Common myeloid progenitor, CD34-positive (primary cell): Measurements from ENCODE around the gene DROSHA.

ENCODE experiments used
- CTCF ChIA-PET: fragments of 350-600 bp; sonication (Branson Sonifier 250); formaldehyde crosslinking; loops from one replicate; lab custom pipeline; 2021; ENCODE audit warnings: antibody characterized with exemption; lab: Charles Lee
- POLR2A ChIA-PET: fragments of 350-600 bp; sonication (Branson Sonifier 250); formaldehyde crosslinking; loops from one replicate; lab custom pipeline; 2021; ENCODE audit warnings: antibody characterized with exemption; lab: Charles Lee
- DNase-seq, 3 donors: peaks; one replicate each; pipeline versions ENCODE4 v3.0.0 to v3.0.0-alpha.2; 2013
- H3K27ac ChIP-seq, 2 experiments: 1 replicate in 1 of 2; 2 replicates in 1 of 2; pipeline ENCODE4 v1.7.0; 2013; ENCODE audit warnings: inconsistent platforms in 2 of 2, low read length in 2 of 2, mild to moderate bottlenecking in 2 of 2, low read depth in 1 of 2, moderate library complexity in 1 of 2; ENCODE audit not compliant: severe bottlenecking in 2 of 2, insufficient read depth in 1 of 2, poor library complexity in 1 of 2
- H3K27me3 ChIP-seq, 5 experiments: replicated peaks in 2 of 5; 1 replicate in 3 of 5; 2 replicates in 2 of 5; pipeline versions ENCODE4 v1.6.1 to v1.7.0; 2013; ENCODE audit warnings: low read length in 4 of 5, mild to moderate bottlenecking in 2 of 5, moderate library complexity in 2 of 5, inconsistent platforms in 1 of 5; ENCODE audit not compliant: insufficient read depth in 5 of 5, control insufficient read depth in 4 of 5
- H3K36me3 ChIP-seq, 4 experiments: 1 replicate in 2 of 4; 2 replicates in 2 of 4; pipeline versions ENCODE4 v1.6.1 to v1.7.0; 2013; ENCODE audit warnings: low read length in 3 of 4, control low read depth in 1 of 4, mild to moderate bottlenecking in 1 of 4; ENCODE audit not compliant: control insufficient read depth in 4 of 4, insufficient read depth in 4 of 4
- H3K4me1 ChIP-seq, 4 experiments: 1 replicate in 3 of 4; 2 replicates in 1 of 4; pipeline versions ENCODE4 v1.6.1 to v1.7.1; 2013; ENCODE audit warnings: low read length in 3 of 4, mild to moderate bottlenecking in 3 of 4, control low read depth in 1 of 4, inconsistent platforms in 1 of 4, moderate library complexity in 1 of 4; ENCODE audit not compliant: control insufficient read depth in 4 of 4, insufficient read depth in 4 of 4; ENCODE audit errors: control extremely low read depth in 1 of 4
- H3K4me3 ChIP-seq, 7 experiments: 1 replicate in 4 of 7; 2 replicates in 3 of 7; pipeline versions ENCODE4 v1.5.1 to v1.7.0; 2013; ENCODE audit warnings: mild to moderate bottlenecking in 7 of 7, low read length in 6 of 7, moderate library complexity in 6 of 7, inconsistent platforms in 2 of 7, low read depth in 2 of 7, control low read depth in 1 of 7; ENCODE audit not compliant: insufficient read depth in 4 of 7, control insufficient read depth in 1 of 7; ENCODE audit errors: extremely low read depth in 1 of 7
- H3K9me3 ChIP-seq, 5 experiments: 1 replicate in 4 of 5; 2 replicates in 1 of 5; pipeline versions ENCODE4 v1.6.1 to v1.7.1; 2013; ENCODE audit warnings: low read length in 4 of 5, mild to moderate bottlenecking in 2 of 5, inconsistent platforms in 1 of 5, low read depth in 1 of 5, moderate library complexity in 1 of 5; ENCODE audit not compliant: control insufficient read depth in 4 of 5, insufficient read depth in 2 of 5; ENCODE audit errors: control extremely low read depth in 1 of 5
- WGBS: methylation state at CpG from one replicate; pipeline ENCODE4 v1.1.5; 2013; ENCODE audit not compliant: insufficient coverage; 5-methylcytosine and 5-hydroxymethylcytosine counted together

Gene DROSHA

DNA sequence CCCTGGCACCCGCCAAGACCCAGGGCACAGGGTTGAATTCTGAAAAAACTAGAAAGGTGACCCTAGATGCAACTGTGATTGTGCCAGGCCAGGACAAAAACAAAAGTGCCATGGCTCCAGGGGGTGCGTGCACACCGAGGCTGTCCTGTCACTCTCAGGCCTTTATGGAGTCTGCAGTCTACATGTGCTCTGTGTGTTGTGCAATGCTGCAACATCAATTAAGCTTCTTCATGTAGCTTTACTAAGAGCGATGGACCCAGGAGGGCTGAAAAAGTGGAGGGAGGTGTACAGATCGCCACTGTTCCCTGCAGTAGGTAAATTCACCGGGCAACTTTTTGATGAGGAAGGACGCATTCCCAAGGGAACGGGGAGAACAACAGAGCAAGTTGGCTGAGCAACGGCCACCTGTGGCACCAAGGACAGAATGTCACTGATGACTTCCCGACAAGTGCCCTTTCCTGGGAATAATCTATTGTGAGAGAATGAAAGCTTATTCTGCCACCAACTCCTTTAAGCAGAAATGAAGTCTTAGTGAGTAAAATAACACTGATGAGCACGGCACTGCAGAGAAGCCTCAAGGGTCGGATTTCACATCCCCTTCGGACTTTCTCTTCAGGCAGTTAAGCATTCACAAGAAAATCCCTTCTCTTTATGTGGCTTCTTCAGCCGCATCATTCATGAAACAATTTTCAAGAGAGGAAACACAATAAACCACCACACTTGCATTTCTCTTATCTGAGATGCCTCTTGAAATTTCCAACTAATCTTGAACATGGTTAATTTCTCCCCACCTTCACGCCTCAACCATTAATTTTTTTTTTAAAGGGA, 149.6 kb downstream of the DROSHA start:
- 79% methylated on average over 9 of the region's 15 CpGs for WGBS
- H3K9me3 ChIP-seq, result no peaks in the 10 kb centered on the region
- H3K27me3 ChIP-seq, result peaks cover 0 to 5% (median 0%) of the 10 kb centered on the region in 5 experiments
- no peak overlapping the region for H3K27ac ChIP-seq
- H3K4me3 ChIP-seq, result no peak overlapping the region
- ChIA-PET POLR2A (no interaction called here), CTCF (no interaction called here)
- H3K36me3 ChIP-seq, result no peaks in the 10 kb centered on the region
- DNase-seq, result no peak
- H3K4me1 ChIP-seq, result no peaks in the 10 kb centered on the region

DNA sequence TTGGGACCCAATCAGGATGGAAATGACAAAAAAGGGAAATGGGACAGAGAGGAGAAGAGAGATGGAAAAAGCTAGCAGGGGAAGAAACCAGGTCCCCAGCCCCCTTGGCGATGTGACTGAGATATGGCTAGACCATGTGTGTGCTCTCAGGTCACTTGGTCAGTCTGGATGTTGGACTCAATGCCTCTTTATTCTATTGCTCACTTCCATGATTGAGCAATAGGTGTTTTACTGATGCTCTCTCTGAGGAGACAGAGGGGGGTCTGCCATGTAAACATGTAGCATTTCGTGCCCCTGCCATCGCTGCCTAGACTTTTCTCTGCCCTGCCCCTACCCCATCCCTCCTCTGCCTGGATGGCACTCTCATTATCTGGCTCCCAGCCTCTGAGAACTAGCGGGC, 150.6 kb downstream of the DROSHA start:
- Histone ChIP-seq H3K27ac (no peak overlapping the region), H3K9me3 (no peaks in the 10 kb centered on the region), H3K27me3 (peaks cover 0 to 5% (median 0%) of the 10 kb centered on the region in 5 experiments), H3K36me3 (no peaks in the 10 kb centered on the region), H3K4me3 (no peak overlapping the region), H3K4me1 (no peaks in the 10 kb centered on the region)
- POLR2A ChIA-PET, result no interaction called here
- DNase-seq, result no peak
- CTCF ChIA-PET, result no interaction called here
- 96% methylated on average over 3 of the region's 4 CpGs for WGBS

DNA sequence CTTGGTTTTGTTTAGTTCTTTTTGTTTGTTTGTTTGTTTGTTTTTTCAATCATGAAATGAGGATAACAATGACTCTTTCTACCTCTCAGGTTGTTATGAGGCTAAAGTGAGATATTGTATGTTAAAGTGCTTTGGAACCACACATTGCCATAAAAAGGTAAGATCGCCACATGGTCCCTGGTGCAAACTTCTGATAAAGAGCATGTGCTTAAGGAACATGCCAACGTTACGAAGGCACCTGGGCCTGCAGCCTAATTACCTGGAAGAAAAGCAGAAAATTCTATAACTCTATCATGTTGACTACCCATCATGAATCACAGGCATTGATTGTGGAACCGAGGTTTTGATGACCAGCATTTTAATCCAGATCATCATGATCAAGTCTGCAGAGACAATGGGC, 151.8 kb downstream of the DROSHA start:
- Histone ChIP-seq H3K9me3 (no peaks in the 10 kb centered on the region), H3K4me1 (no peaks in the 10 kb centered on the region), H3K4me3 (no peak overlapping the region), H3K27me3 (peaks cover 0 to 5% (median 0%) of the 10 kb centered on the region in 5 experiments), H3K27ac (no peak overlapping the region), H3K36me3 (no peaks in the 10 kb centered on the region)
- DNase-seq, result no peak
- POLR2A ChIA-PET, result no interaction called here
- CTCF ChIA-PET, result no interaction called here
- 83% methylated on average over 3 of the region's 4 CpGs for WGBS

DNA sequence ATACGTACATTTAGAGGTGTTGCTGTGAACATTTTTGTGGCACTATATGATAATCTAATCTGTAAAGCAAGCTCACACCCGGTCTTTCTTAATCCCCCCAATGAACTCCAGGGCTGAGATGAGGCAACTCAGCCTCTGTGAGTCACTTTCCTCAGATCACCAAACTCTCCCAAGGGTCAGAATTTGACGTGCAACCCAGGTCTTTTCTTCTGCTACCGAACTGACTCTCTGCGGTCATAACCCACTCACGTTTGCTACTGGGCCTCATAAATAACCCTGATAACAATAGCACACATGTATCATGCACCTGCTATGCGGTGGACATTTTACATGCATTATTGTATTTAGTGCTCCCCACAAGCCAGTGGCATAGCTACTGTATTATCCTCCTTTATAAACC, 153.1 kb downstream of the DROSHA start:
- ChIA-PET POLR2A (no interaction called here), CTCF (no interaction called here)
- H3K4me1 ChIP-seq, result no peaks in the 10 kb centered on the region
- no peak overlapping the region for H3K27ac ChIP-seq
- WGBS, result 81% methylated on average over 3 of the region's 7 CpGs
- no peak overlapping the region for H3K4me3 ChIP-seq
- no peaks in the 10 kb centered on the region for H3K36me3 ChIP-seq
- H3K9me3 ChIP-seq, result no peaks in the 10 kb centered on the region
- H3K27me3 ChIP-seq, result peaks cover 0 to 5% (median 0%) of the 10 kb centered on the region in 5 experiments
- DNase-seq, result no peak

DNA sequence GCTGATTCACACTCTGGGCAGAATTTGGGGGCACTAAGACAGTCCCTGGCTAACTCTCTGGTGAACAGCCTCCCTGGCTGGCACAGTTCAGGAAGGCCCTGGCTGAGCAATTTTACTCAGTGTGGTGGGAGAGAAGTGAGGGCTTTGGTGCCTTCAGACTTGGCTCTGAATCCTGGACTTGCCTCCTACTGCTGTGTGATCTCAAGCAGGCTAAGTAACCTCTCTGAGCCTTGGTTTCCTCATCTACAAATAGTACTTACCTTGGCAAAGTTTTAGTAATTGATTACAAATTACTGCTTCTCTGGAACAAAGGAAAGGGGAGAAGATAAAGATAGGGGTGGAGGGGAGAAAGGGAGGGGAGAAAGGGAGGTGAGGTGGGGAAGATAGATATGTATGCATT, 153.8 kb downstream of the DROSHA start:
- Histone ChIP-seq H3K4me3 (no peak overlapping the region), H3K27ac (no peak overlapping the region), H3K36me3 (no peaks in the 10 kb centered on the region), H3K4me1 (no peaks in the 10 kb centered on the region), H3K27me3 (peaks cover 0 to 6% (median 0%) of the 10 kb centered on the region in 5 experiments), H3K9me3 (no peaks in the 10 kb centered on the region)
- ChIA-PET POLR2A (no interaction called here), CTCF (no interaction called here)
- DNase-seq, result no peak

DNA sequence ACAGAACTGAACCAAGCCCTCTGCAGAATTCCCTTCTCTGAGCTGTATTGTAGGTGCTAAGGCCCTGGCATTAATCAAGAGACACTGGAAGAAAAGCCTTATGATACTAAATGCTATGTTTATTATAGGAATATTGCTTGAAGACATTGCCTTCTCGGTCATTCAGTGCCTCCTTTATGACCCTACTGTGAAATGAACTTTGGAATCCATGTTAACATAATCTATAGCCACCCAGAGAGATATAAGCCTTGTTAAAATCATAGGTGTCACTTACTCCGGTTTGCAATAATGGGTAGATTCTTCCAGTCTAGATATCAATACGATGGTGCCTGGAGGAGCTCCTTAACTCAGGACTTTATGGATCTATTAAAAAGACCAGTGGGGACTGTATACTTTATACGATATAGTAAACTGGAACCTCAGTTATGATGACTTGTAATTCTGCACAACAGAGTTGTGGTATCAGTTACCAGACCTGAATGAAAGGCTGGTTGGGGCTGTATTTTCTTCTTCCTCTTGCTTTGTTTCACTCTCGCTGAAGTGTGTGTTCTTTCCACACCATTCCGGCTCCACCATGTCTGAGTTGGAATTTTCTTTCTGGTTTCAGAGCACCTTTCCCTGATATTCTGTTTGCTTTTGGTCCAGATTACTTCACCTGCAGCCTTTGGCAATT, 154.5 kb downstream of the DROSHA start:
- no peaks in the 10 kb centered on the region for H3K4me1 ChIP-seq
- H3K36me3 ChIP-seq, result no peaks in the 10 kb centered on the region
- CTCF ChIA-PET, result interaction anchor here (0.6 kb wide), 1 partner anchor 37 kb away, joined by 3 read pairs; no protein-coding TSS in a partner anchor
- no peak overlapping the region for H3K4me3 ChIP-seq
- no peak overlapping the region for H3K27ac ChIP-seq
- H3K27me3 ChIP-seq, result peaks cover 0 to 6% (median 0%) of the 10 kb centered on the region in 5 experiments
- DNase-seq, result no peak
- POLR2A ChIA-PET, result no interaction called here
- no peaks in the 10 kb centered on the region for H3K9me3 ChIP-seq
- 97% methylated on average over 5 of the region's 6 CpGs for WGBS

DNA sequence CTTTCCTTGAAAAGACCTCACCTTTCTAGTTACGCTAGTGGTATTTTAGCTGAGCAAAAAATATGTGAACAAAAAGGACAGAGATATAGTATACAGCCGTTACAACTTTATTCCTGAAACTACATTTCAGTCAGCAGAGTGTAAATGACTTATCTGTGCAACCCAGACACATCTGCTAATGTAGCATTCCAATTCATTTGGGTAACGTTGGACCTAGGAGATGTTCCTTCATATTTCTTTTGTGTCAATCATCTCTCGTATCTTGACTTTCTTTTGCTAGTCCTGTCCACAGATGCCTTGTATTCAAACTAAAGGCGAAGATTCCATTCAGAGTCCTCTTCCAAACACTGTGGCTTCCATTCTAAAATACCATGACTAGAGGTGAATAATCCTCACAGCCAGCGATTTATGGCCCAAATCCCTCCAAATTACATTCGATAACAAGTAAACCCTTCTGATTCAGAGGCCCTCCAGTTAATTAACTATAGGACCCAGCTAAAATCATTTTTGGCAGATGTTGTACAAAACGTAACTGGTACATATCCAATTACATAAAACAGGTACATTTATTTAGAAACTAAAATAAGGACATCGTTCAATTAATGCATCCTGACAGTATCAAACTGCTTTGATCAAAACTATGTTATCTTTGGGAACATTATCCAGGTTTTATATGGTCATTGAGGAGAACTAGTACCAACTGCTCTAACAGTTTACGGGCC, 155.7 kb downstream of the DROSHA start:
- Histone ChIP-seq H3K4me3 (no peak overlapping the region), H3K36me3 (no peaks in the 10 kb centered on the region), H3K27ac (no peak overlapping the region), H3K4me1 (no peaks in the 10 kb centered on the region), H3K27me3 (peaks cover 0 to 6% (median 0%) of the 10 kb centered on the region in 5 experiments), H3K9me3 (no peaks in the 10 kb centered on the region)
- no peak for DNase-seq
- POLR2A ChIA-PET, result no interaction called here
- CTCF ChIA-PET, result no interaction called here
- 95% methylated on average over 6 of the region's 10 CpGs for WGBS
